Endothelial cell of umbilical vein (primary cell): ENCODE measurements around the gene TTLL9. TPM values are rescaled to one million over a fixed set of nuclear protein-coding genes. Genes with fewer than 3 reads are reported as not detected.

Experiments used
- BruUV-seq: library from RNA; stranded (reverse); fragments of 400-500 nt; replicated peaks from 2 replicates; lab custom pipeline; 2021; lab: Mats Ljungman, UMichigan
- CTCF ChIA-PET: fragments of 300-600, 350-600 bp; sonication (Branson Sonifier 250); formaldehyde crosslinking; loops from one replicate; lab custom pipeline; 2021; ENCODE audit warnings: antibody characterized with exemption, inconsistent platforms; lab: Charles Lee
- POLR2A ChIA-PET: fragments of 300-600, 350-600 bp; sonication (Branson Sonifier 250); formaldehyde crosslinking; loops from one replicate; lab custom pipeline; 2021; ENCODE audit warnings: antibody characterized with exemption, inconsistent platforms; lab: Charles Lee
- DNase-seq: peaks from one replicate; pipeline ENCODE4 v3.0.0-alpha.2; 2011; ENCODE audit warnings: low read depth, low spot score
- FAIRE-seq: peaks from 2 replicates; lab custom pipeline; 2011; peaks lifted over from hg19 to GRCh38; lab: Jason Lieb, UNC
- H2AFZ ChIP-seq: 2 replicates; pipeline ENCODE4 v1.6.0; 2012; ENCODE audit warnings: low read depth, low read length, control low read depth, inconsistent platforms
- H3K27ac ChIP-seq: 2 replicates; pipeline ENCODE4 v1.5.1; 2011; ENCODE audit warnings: low read depth, mild to moderate bottlenecking, control low read depth, low read length, moderate library complexity; ENCODE audit not compliant: insufficient read depth
- H3K27me3 ChIP-seq, 2 experiments: 2 replicates each; pipeline versions ENCODE4 v1.6.0 to v1.6.1; 2011; ENCODE audit warnings: low read length in 2 of 2, mixed read lengths in 1 of 2; ENCODE audit not compliant: control insufficient read depth in 2 of 2, insufficient read depth in 2 of 2
- H3K36me3 ChIP-seq, 2 experiments: 2 replicates in 1 of 2; 3 replicates in 1 of 2; pipeline ENCODE4 v1.5.1; 2011; ENCODE audit warnings: low read length in 2 of 2, mild to moderate bottlenecking in 1 of 2, moderate library complexity in 1 of 2; ENCODE audit not compliant: control insufficient read depth in 2 of 2, insufficient read depth in 2 of 2; ENCODE audit errors: extremely low read depth in 1 of 2
- H3K4me1 ChIP-seq: 3 replicates; pipeline ENCODE4 v1.5.1; 2011; ENCODE audit warnings: mild to moderate bottlenecking, low read length; ENCODE audit not compliant: control insufficient read depth, insufficient read depth; ENCODE audit errors: extremely low read depth
- H3K4me2 ChIP-seq: 2 replicates; pipeline ENCODE4 v1.6.1; 2011; ENCODE audit warnings: low read length, control low read depth, mixed read lengths; ENCODE audit not compliant: insufficient read depth
- H3K4me3 ChIP-seq, 3 experiments: fragments of 200-600 bp in 1 of 3; sonication (generic), shearing (Covaris generic) in 1 of 3; replicated peaks in 1 of 3; 2 replicates each; pipeline ENCODE4 v1.5.1; 2011 to 2016; ENCODE audit warnings: control low read depth in 3 of 3, low read length in 3 of 3, mild to moderate bottlenecking in 2 of 3, inconsistent platforms in 1 of 3, low read depth in 1 of 3, moderate library complexity in 1 of 3; ENCODE audit not compliant: insufficient read depth in 1 of 3
- H3K79me2 ChIP-seq: 2 replicates; pipeline ENCODE4 v1.6.0; 2012; ENCODE audit warnings: low read length, inconsistent platforms; ENCODE audit not compliant: control insufficient read depth, insufficient read depth
- H3K9ac ChIP-seq: replicated peaks from 2 replicates; pipeline ENCODE3; 2011; ENCODE audit warnings: low read length, control low read depth; ENCODE audit not compliant: insufficient read depth; ENCODE audit errors: extremely low read depth
- H3K9me1 ChIP-seq: replicated peaks from 3 replicates; pipeline ENCODE4 v1.6.0; 2011; ENCODE audit warnings: mild to moderate bottlenecking, low read length; ENCODE audit not compliant: control insufficient read depth, insufficient read depth; ENCODE audit errors: extremely low read depth
- H3K9me3 ChIP-seq: replicated peaks from 2 replicates; pipeline ENCODE4 v1.5.1; 2012; ENCODE audit warnings: low read length, inconsistent platforms; ENCODE audit not compliant: control insufficient read depth, insufficient read depth
- H4K20me1 ChIP-seq: replicated peaks from 2 replicates; pipeline ENCODE3; 2011; ENCODE audit warnings: mild to moderate bottlenecking, low read length; ENCODE audit not compliant: control insufficient read depth, insufficient read depth; ENCODE audit errors: extremely low read depth
- EZH2 ChIP-seq: IDR thresholded peaks from 2 replicates; pipeline ENCODE4 v1.6.1; 2012; ENCODE audit warnings: borderline replicate concordance, low read depth, mild to moderate bottlenecking, moderate library complexity, low read length, inconsistent platforms; ENCODE audit not compliant: severe bottlenecking
- FOS ChIP-seq: IDR thresholded peaks from 2 replicates; pipeline ENCODE4 v1.6.1; 2011; ENCODE audit warnings: mild to moderate bottlenecking, low read length, moderate library complexity, borderline replicate concordance; ENCODE audit not compliant: insufficient read depth
- GATA2 ChIP-seq: IDR thresholded peaks from 2 replicates; pipeline ENCODE4 v1.7.0; 2011; ENCODE audit warnings: low read depth, mild to moderate bottlenecking, moderate library complexity, mixed read lengths, low read length; ENCODE audit not compliant: insufficient read length, insufficient read depth
- JUN ChIP-seq: IDR thresholded peaks from 2 replicates; pipeline ENCODE4 v1.6.1; 2011; ENCODE audit warnings: borderline replicate concordance, low read depth; ENCODE audit not compliant: insufficient read length, insufficient read depth
- MYC ChIP-seq: IDR thresholded peaks from one replicate; pipeline ENCODE4 v1.6.1; 2011; ENCODE audit warnings: mild to moderate bottlenecking, low read depth, low read length
- POLR2A ChIP-seq: IDR thresholded peaks from 2 replicates; pipeline ENCODE4 v1.6.1; 2012; ENCODE audit warnings: low read depth, mild to moderate bottlenecking, control low read depth, low read length
- POLR2AphosphoS5 ChIP-seq: IDR thresholded peaks from 2 replicates; pipeline ENCODE4 v1.6.1; 2012; ENCODE audit warnings: low read depth, mild to moderate bottlenecking, control low read depth, low read length, moderate library complexity; ENCODE audit not compliant: insufficient read depth
- dilution Hi-C: fragments of 300-500 bp; cut with MboI; formaldehyde crosslinking; loops from one replicate; pipeline ENCODE4 v1.15.0; 2019; ENCODE audit warnings: low sequenced_read_pairs; ENCODE audit not compliant: extremely low pct_ligation_motif_present
- intact Hi-C: fragments of 100-400 bp; cut with micrococcal nuclease; formaldehyde crosslinking; loops from one replicate; pipeline ENCODE4 v1.10.0; 2022
- polyA plus RNA-seq, 4 experiments: library from polyadenylated mRNA; depleted of rRNA in 3 of 4; stranded (reverse) in 3 of 4; unstranded in 1 of 4; fragments of >200 nt; gene quantifications; 2 replicates each; pipeline versions ENCODE4 v1.2.1 to v1.2.3, GENCODE V29; 2011 to 2012; ENCODE audit warnings: missing spikeins in 1 of 4
- total RNA-seq: library from RNA; stranded (reverse); gene quantifications from 2 replicates; pipeline ENCODE4 v1.2.3, GENCODE V29; 2021
- TF ChIP-seq, protein P1 (sequence below): IDR thresholded peaks from 2 replicates; pipeline ENCODE4 v1.6.1; 2011; ENCODE audit not compliant: insufficient read depth, insufficient read length
- TF ChIP-seq, protein P2 (sequence below), 2 donors: IDR thresholded peaks; 1 replicate in 1 of 2; 2 replicates in 1 of 2; pipeline ENCODE4 v1.5.1; 2011; ENCODE audit warnings: low read length in 2 of 2, mild to moderate bottlenecking in 2 of 2, moderate library complexity in 2 of 2, control low read depth in 1 of 2, inconsistent platforms in 1 of 2, low read depth in 1 of 2; ENCODE audit not compliant: insufficient read depth in 1 of 2; ENCODE audit errors: extremely low read depth in 1 of 2

TTLL9 gene
- total and polyA plus RNA-seq, 2 donors (not counting 3 experiments of a cell fraction or from before 2014, with no cell fraction given) = 0.03 TPM; not detected in 1

- Histone ChIP-seq H3K4me3 (no peak overlapping the region), H3K27ac (no peak overlapping the region), H2AFZ (no peak overlapping the region), H3K4me1 (no peaks in the 10 kb centered on the region), H3K9me1 (no peaks in the 10 kb centered on the region), H3K9me3 (no peaks in the 10 kb centered on the region), H3K79me2 (no peaks in the 10 kb centered on the region), H3K36me3 (no peaks in the 10 kb centered on the region), H3K27me3 (no peaks in the 10 kb centered on the region), H3K9ac (no peak overlapping the region), H3K4me2 (no peak overlapping the region), H4K20me1 (no peaks in the 10 kb centered on the region)
- intact Hi-C loops (no loop called here), dilution Hi-C loops (no loop called here)
- no peak for DNase-seq
- FAIRE-seq = no peak
- TF ChIP-seq FOS (no peak), JUN (no peak), GATA2 (no peak), MYC (no peak), POLR2AphosphoS5 (no peak), POLR2A (no peak), EZH2 (no peak)
- TF ChIP-seq, protein P1, sequence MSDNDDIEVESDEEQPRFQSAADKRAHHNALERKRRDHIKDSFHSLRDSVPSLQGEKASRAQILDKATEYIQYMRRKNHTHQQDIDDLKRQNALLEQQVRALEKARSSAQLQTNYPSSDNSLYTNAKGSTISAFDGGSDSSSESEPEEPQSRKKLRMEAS = no peak
- TF ChIP-seq, protein P2, sequence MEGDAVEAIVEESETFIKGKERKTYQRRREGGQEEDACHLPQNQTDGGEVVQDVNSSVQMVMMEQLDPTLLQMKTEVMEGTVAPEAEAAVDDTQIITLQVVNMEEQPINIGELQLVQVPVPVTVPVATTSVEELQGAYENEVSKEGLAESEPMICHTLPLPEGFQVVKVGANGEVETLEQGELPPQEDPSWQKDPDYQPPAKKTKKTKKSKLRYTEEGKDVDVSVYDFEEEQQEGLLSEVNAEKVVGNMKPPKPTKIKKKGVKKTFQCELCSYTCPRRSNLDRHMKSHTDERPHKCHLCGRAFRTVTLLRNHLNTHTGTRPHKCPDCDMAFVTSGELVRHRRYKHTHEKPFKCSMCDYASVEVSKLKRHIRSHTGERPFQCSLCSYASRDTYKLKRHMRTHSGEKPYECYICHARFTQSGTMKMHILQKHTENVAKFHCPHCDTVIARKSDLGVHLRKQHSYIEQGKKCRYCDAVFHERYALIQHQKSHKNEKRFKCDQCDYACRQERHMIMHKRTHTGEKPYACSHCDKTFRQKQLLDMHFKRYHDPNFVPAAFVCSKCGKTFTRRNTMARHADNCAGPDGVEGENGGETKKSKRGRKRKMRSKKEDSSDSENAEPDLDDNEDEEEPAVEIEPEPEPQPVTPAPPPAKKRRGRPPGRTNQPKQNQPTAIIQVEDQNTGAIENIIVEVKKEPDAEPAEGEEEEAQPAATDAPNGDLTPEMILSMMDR (IDR thresholded peaks at IDR 0.05; ENCODE audit: extremely low read depth in 1 of 2, insufficient read depth in 1 of 2, low read depth in 1 of 2, low read length in 2 of 2) = no peak
- CTCF ChIA-PET = interaction anchor here (0.6 kb wide), 1 partner anchor 9 kb away, joined by 3 read pairs; no protein-coding TSS in a partner anchor
- BruUV-seq = no TSS peak
- POLR2A ChIA-PET = no interaction called here
These were observed 39.8 kb downstream of the TTLL9 start for GRCh38 chr20:31910071-31910803.
